Measurements from ENCODE around the gene RAB35. TPM values are rescaled to one million over a fixed set of nuclear protein-coding genes. Genes with fewer than 3 reads are reported as not detected.
"Not testable (repeated sequence)": the region's sequence is repeated elsewhere in the genome, so short reads cannot be mapped to it uniquely, and the experiment has no call there.

The RAB35 gene
- total RNA-seq, 1 donor from 2014 or later, result 57.7 TPM

- ATAC-seq, result peak; percentile 86
These were observed 61.1 kb downstream of the RAB35 start for GRCh38 chr12:120055231-120056000.

GRCh38 chr12:120054293-120054692, 62.3 kb downstream of the RAB35 start:
- peak; percentile 70 for ATAC-seq

DNA sequence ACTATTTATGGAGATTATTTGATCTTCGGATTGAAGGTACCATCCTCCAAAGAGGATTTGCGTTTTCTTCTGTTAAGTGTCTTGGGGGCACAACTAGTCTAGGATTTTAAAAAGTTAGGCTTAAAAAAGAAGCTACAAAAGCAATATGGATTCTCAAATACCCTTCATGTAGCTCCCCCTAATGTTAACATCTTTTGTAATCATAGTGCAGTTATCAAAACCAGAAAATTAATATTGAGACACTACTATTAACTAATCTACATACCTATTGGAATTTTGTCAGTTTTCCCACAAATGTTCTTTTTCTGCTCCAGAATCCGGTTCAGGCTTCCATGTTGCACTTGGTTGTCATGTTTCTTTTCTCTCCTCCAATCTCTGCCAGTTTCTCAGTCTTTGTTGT, 65.0 kb downstream of the RAB35 start:
- ATAC-seq, result no peak

- no peak for ATAC-seq
These were observed 67.1 kb downstream of the RAB35 start for GRCh38 chr12:120049426-120049825.

- no peak for ATAC-seq
These were observed 68.3 kb downstream of the RAB35 start for GRCh38 chr12:120048263-120048662.

- ATAC-seq, result no peak
These were observed 69.5 kb downstream of the RAB35 start for GRCh38 chr12:120047072-120047471.

GRCh38 chr12:120045367-120045766, 71.2 kb downstream of the RAB35 start:
- not testable (repeated sequence) for ATAC-seq

Other genes with a start within 250 kb of the RAB35 start
- 14.5 TPM for gene CIT, start 239.4 kb downstream of the RAB35 start, total RNA-seq
- 32.6 TPM for gene BICDL1, start 127.5 kb downstream of the RAB35 start, total RNA-seq
- gene GCN1, start 78.0 kb upstream of the RAB35 start, total RNA-seq, result 65.0 TPM
- gene RPLP0, start 84.4 kb upstream of the RAB35 start, total RNA-seq, result 3,286 TPM
- gene PXN, start 149.0 kb upstream of the RAB35 start, total RNA-seq, result 23.6 TPM
- 53,824 TPM for gene RNU4-2, start 175.2 kb upstream of the RAB35 start, total RNA-seq
- gene RNU4-1, start 176.5 kb upstream of the RAB35 start, total RNA-seq, result 20,765 TPM
- gene SIRT4, start 185.6 kb upstream of the RAB35 start, total RNA-seq, result 0.64 TPM
- gene PLA2G1B, start 211.0 kb upstream of the RAB35 start, total RNA-seq, result not detected